ENCODE results near the gene KDM5A.

DNA sequence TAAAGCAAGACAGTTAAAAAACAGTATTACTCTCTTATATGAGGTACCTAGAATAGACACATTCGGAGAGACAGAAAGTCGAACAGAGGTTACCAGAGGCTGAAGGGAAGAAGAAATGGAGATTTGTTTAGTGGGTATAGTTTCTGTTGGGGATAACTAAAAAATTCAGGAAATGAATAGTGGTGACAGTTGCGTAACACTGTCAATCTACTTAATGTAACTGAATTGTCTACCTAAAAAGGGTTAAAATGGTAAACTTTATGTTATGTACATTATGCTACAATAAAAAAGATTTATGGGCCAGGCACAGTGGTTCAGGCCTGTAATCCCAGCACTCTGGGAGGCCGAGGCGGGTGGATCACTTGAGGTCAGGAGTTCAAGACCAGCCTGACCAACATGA, 95.9 kb downstream of the KDM5A start:
- TF ChIP-seq CTCF (conservative IDR thresholded peaks at IDR 0.05; ENCODE audit: low read depth in 2 of 2) (no peak), POLR2AphosphoS5 (IDR thresholded peaks at IDR 0.05; ENCODE audit: low read depth) (no peak), EZH2phosphoT487 (IDR thresholded peaks at IDR 0.05; ENCODE audit: unreplicated experiment) (no peak), ZNF114 (CRISPR knock-in tag; IDR thresholded peaks at IDR 0.05) (no peak), JUNB (IDR thresholded peaks at IDR 0.05; ENCODE audit: unreplicated experiment) (no peak), NANOG (IDR thresholded peaks at IDR 0.05; ENCODE audit: borderline replicate concordance) (no peak), EZH2 (IDR thresholded peaks at IDR 0.05; ENCODE audit: low read depth, unreplicated experiment) (no peak), CREB1 (CRISPR knock-in tag; IDR thresholded peaks at IDR 0.05; ENCODE audit: low read depth) (no peak)
